ENCODE measurements around the gene ZNF507.

- TF ChIP-seq CTCF (IDR thresholded peaks at IDR 0.05) = no peak
- no peak for TF ChIP-seq POLR2A (IDR thresholded peaks at IDR 0.05)
Measured at GRCh38 chr19:32342695-32343094, 2.7 kb upstream of the ZNF507 start.
